HG03571 (cell line): ENCODE results near the gene TMEM132A.

ENCODE experiments used
- ATAC-seq: cut with Tn5 transposase; IDR thresholded peaks from one replicate; pipeline ENCODE4 v1.9.1; 2021; ENCODE audit not compliant: unreplicated experiment

TMEM132A gene

DNA sequence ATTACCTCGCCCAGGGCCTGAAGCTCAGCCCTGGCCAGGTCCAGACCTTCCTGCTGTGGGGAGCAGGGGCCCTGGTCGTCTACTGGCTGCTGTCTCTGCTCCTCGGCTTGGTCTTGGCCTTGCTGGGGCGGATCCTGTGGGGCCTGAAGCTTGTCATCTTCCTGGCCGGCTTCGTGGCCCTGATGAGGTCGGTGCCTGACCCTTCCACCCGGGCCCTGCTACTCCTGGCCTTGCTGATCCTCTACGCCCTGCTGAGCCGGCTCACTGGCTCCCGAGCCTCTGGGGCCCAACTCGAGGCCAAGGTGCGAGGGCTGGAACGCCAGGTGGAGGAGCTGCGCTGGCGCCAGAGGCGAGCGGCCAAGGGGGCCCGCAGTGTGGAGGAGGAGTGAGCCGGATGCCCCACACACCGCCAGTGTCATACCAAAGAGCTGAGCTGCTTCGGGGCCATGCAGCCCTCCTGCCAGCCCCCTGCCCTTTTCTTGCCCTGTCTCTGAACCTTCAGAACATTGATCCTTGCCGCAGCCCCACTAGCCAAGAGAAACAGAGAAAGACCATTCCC lies 2.4 kb upstream of the TMEM132A start:
- no peak for ATAC-seq

DNA sequence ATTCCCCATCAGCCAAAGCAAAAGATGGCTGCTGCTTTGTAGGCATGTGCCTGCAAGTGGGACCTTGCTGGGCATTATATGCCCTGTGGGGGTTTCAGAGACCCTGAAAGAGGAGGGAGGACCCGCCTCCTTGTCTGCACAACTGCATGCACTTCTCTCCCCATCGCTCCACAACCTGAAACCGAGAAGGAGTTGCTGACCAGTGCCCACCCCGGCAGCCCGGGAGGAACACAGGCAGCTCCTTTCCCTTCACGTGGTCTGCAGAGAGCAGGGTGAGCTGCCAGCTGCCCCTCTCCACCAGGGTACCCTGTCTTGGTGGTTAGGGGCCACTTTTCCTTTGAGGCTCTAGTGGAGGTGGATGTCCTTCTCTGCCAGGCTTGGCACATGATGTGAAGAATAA lies 1.4 kb upstream of the TMEM132A start:
- no peak for ATAC-seq

DNA sequence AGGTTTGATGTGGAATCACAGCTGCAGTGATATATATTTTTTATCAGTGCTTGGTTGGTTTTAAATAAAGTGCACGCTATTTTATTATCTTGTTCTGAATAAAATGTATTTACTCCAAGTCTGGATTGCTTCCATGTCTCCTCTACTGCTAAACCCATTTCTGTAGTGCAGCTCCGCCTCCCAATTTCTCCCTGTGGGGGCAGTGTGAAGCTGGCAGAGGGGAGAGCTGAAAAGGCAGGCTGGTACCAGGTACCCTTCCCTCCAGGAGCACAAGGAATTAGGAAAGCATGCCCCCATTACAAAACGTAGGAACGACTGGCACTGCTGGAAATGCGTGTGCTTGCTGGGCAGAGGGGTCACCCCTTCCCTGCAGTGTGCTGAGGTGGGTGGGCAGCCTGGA lies 934 bp upstream of the TMEM132A start:
- no peak for ATAC-seq

DNA sequence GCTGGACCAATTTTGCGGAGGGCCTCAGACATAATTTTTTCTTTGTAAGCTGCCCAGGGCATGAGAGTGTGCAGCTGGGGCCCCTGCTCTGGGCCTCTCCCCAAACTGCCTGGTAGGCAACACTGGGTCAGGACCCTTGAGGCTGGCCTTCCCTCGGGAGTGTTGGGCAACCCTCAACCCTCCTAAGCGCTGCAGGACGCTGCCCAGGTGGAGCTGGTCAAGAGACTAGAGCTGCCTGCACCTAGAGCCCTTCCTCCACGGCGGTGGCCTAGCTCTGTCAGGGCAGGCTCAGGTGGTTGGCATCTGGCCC lies 505 bp upstream of the TMEM132A start:
- no peak for ATAC-seq

GRCh38 chr11:60924906-60925853 lies 920 bp downstream of the TMEM132A start:
- no peak for ATAC-seq

DNA sequence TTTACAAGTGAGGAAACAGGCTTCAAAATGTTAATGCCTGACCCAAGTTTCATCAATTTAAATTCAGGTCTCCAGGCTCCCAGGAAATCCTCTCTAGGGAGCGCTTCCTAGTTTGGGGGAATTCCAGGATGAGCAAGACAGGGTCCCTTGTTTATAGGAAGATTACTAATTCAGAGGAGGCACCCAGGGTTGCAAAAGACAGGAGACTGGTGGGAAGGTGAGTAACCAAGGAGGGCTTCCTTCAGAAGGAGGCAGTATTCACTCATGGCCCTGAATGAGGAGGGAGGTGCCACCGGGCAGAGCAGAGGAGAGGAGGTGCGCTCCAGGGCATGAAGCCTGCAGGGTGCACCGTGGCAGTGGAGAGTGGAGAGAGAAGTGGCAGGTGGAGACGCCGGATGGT lies 1.6 kb downstream of the TMEM132A start:
- ATAC-seq = no peak

DNA sequence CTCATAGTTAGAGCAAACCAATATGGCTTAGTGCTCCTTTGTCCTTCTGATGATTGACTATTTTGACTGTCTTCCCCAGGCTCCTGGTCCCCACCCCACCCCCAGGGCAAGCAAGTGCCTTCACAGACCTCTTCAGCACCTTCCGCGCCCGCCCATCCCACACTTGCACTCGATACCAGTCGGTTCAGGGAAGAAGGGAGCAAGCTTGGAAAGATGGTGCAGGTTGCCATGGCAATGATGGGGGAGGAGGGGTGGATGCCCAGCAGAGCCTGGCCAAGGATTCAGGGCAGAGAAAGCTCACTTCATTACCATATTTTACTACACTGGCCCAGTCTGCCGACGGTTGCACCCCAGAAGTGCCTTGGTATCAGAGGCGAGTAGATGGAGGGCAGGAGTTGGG lies 2.2 kb downstream of the TMEM132A start:
- no peak for ATAC-seq

- no peak for ATAC-seq
Measured at GRCh38 chr11:60927061-60927592, 2.9 kb downstream of the TMEM132A start.

DNA sequence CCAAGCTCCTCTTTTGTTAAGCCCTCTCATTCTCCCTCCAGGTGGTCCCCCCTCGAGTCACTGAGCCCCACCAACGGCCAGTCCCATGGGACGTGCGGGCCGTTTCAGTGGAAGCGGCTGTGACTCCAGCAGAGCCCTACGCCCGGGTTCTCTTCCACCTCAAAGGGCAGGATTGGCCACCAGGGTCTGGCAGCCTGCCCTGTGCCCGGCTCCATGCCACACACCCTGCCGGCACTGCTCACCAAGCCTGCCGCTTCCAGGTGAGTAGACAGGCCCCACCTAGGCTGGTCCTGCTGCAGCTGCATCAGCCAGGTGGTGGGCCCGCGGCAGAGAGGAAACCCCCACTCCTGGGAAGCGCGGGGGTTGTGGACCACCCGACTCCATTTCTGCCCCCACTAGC lies 3.3 kb downstream of the TMEM132A start:
- no peak for ATAC-seq

GRCh38 chr11:60928563-60929001 lies 4.3 kb downstream of the TMEM132A start:
- no peak for ATAC-seq

DNA sequence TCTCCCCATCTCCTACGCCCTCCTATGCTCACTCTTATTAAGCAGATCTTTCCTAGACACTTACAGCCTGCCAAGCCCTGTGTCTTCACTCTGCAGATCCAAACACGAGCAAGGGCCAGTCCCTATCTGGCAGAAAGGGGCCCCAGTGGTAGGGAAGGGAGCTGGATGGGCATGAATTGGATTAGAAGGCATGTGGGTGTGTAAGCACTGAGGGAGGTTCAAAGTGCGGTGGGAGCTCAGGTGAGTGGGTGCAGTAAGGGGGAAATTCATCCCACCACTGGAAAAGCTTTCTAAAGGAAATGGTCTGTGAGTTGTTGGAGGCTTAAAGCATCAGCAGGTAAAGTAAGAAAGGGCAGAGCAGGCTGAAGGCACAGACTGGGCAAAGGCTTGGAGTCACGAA lies 5.5 kb downstream of the TMEM132A start:
- ATAC-seq = no peak

DNA sequence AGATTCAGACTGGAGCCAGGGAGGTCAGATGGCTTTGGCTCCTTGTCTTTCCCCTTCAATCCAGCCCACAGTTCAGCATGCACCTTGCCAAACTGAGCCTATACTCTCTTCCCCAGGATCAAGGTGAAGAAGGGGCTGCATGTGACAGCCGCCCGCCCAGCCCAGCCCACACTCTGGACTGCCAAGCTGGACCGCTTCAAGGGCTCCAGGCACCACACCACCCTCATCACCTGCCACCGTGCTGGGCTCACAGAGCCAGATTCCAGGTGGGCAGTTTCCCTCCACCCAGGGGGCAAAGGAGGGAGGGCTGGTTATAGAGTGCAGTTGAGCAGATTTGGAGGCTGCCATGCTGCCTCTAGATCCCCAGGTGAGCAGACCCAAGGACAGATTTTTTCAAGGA lies 6.1 kb downstream of the TMEM132A start:
- no peak for ATAC-seq

- no peak for ATAC-seq
Measured at GRCh38 chr11:60931917-60932316, 7.7 kb downstream of the TMEM132A start.

DNA sequence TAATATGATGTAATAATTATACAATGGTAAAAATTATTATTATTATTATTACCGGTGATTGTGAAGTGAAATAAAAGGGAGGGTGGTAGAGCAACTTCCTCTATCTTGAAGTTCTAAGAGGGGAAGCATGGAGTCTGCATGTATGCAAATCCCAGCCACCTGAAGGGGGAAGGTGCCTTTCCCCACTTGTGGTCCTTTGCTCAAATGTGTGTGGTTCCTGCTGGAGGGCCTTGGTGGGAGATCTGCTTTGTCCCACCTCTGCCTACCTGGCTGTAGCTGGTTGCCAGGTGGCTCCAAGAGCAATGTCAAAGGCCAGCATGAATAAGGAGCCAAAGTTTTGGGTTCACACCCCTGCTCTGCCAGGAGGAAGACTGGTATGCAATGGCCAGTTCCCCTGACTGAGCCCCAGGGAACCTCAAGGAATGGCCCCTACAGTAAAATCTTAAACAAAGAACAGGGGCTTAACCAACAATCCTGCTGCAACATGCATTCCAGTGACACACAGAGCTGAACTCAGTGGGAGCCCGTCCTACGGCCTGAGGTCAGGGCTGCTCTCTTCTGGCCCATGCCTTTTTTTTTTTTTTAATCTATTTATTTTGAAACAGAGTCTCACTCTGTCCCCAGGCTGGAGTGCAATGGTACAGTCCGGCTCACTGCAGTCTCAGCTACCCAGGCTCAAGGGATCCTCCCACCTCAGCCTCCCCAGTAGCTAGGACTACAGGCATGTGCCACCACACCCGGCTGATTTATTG lies 8.5 kb downstream of the TMEM132A start:
- no peak for ATAC-seq

- ATAC-seq = no peak
Measured at GRCh38 chr11:60933416-60934123, 9.3 kb downstream of the TMEM132A start.

- no peak for ATAC-seq
Measured at GRCh38 chr11:60934124-60934789, 10.0 kb downstream of the TMEM132A start.

DNA sequence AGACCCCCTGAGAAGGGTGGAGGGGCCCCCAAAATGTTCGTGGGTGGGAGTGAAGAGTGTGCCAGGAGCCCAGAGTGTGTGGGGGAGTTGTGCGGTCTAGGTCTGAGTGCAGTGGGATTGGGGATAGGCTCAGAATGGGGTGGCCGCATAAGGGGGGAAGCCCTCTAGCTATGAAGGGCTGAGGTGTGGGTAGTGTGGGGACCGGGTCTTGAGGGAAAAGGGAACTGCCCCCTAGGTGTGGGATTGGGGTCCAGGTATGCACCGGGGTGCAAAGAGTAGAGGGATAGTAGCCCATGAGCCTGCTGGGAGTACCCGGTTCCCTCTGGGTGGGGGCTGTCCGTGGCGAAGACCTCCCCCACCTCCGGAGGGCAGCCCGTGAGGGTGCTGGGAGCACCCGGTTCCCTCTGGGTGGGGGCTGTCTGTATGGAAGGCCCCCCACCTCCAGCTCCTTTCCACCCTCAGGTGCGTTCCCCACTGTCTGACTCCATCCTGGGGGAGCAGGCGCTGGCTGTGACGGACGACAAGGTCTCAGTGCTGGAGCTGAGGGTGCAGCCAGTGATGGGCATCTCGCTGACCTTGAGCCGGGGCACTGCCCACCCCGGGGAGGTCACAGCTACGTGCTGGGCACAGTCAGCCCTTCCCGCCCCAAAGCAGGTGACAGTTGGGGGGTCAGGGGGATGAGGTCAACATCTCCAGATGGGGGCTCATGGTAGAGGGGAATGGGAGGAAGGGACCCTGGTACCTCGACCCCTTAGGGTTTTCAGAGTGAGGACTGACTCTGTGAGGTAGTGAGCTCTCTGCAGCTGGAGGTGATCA lies 10.7 kb downstream of the TMEM132A start:
- ATAC-seq = no peak

GRCh38 chr11:60935676-60936442 lies 11.6 kb downstream of the TMEM132A start:
- ATAC-seq = no peak
